GM12865 (cell line): ENCODE results near the gene C1orf52.

Experiments
- DNase-seq: peaks from one replicate; pipeline ENCODE4 v3.0.0; 2010; ENCODE audit warnings: low read depth
- H3K4me3 ChIP-seq: 2 replicates; pipeline ENCODE4 v1.5.1; 2011; ENCODE audit warnings: mild to moderate bottlenecking, low read depth, low read length, control low read depth
- CTCF ChIP-seq: IDR thresholded peaks from 2 replicates; pipeline ENCODE4 v1.5.1; 2011; ENCODE audit warnings: low read length, control low read depth, low read depth, inconsistent platforms; ENCODE audit not compliant: insufficient read depth; ENCODE audit errors: missing control alignments

The C1orf52 gene

GRCh38 chr1:85240174-85240601 lies 19.3 kb downstream of the C1orf52 start:
- peak; percentile 12 for TF ChIP-seq CTCF
- no peak overlapping the region for H3K4me3 ChIP-seq
- DNase-seq = peak; percentile 41

GRCh38 chr1:85237613-85238012 lies 21.8 kb downstream of the C1orf52 start:
- TF ChIP-seq CTCF = no peak
- no peak for DNase-seq
- no peak overlapping the region for H3K4me3 ChIP-seq

- TF ChIP-seq CTCF = peak; percentile 22
- DNase-seq = peak; percentile 13
- H3K4me3 ChIP-seq = no peak overlapping the region
These were observed 29.0 kb downstream of the C1orf52 start for GRCh38 chr1:85230305-85230977.

- TF ChIP-seq CTCF = no peak
- no peak for DNase-seq
- no peak overlapping the region for H3K4me3 ChIP-seq
These were observed 29.8 kb downstream of the C1orf52 start for GRCh38 chr1:85229574-85230097.

GRCh38 chr1:85228972-85229371 lies 30.5 kb downstream of the C1orf52 start:
- DNase-seq = no peak
- TF ChIP-seq CTCF = no peak
- no peak overlapping the region for H3K4me3 ChIP-seq

GRCh38 chr1:85225624-85226380 lies 33.7 kb downstream of the C1orf52 start:
- TF ChIP-seq CTCF = no peak
- no peak overlapping the region for H3K4me3 ChIP-seq
- no peak for DNase-seq
